Chondrocyte (in vitro differentiated cells): Measurements from ENCODE around the gene ANKRD36. TPM values are rescaled to one million over a fixed set of nuclear protein-coding genes. Genes with fewer than 3 reads are reported as not detected.
"Not testable (repeated sequence)": the region's sequence is repeated elsewhere in the genome, so short reads cannot be mapped to it uniquely, and the experiment has no call there.

Source experiments
- DNase-seq: peaks from one replicate; pipeline ENCODE4 v3.0.0; 2021; ENCODE audit warnings: mixed read lengths, low spot score
- H3K27ac Mint-ChIP-seq: one replicate; pipeline ENCODE4 v1.8.0; 2021; ENCODE audit warnings: mild to moderate bottlenecking, moderate library complexity, mixed read lengths; ENCODE audit not compliant: unreplicated experiment
- H3K27me3 Mint-ChIP-seq: 2 replicates; pipeline ENCODE4 v1.8.0; 2021; ENCODE audit warnings: low read depth, mixed read lengths
- H3K36me3 Mint-ChIP-seq: 2 replicates; pipeline ENCODE4 v1.8.0; 2021; ENCODE audit warnings: low read depth, mixed read lengths
- H3K4me1 Mint-ChIP-seq: 2 replicates; pipeline ENCODE4 v1.8.0; 2021; ENCODE audit warnings: low read depth, mild to moderate bottlenecking, mixed read lengths
- H3K4me3 Mint-ChIP-seq: one replicate; pipeline ENCODE4 v1.8.0; 2021; ENCODE audit warnings: mild to moderate bottlenecking, moderate library complexity, mixed read lengths; ENCODE audit not compliant: unreplicated experiment
- H3K9me3 Mint-ChIP-seq: 2 replicates; pipeline ENCODE4 v1.8.0; 2021; ENCODE audit warnings: low read depth, mixed read lengths
- CTCF ChIP-seq: fragments of 200-600 bp; sonication (generic); IDR thresholded peaks from 2 replicates; pipeline ENCODE4 v1.5.0; 2021; ENCODE audit warnings: antibody characterized with exemption, mild to moderate bottlenecking, moderate library complexity
- total RNA-seq: library from RNA; stranded (reverse); gene quantifications from 3 replicates; pipeline ENCODE4 v1.2.1, GENCODE V29; 2021

Gene ANKRD36
- total RNA-seq, 1 donor from 2014 or later: 20.6 TPM

GRCh38 chr2:97083516-97083915, 29.4 kb upstream of the ANKRD36 start:
- not testable (repeated sequence) for H3K27me3 Mint-ChIP-seq, H3K9me3 Mint-ChIP-seq, DNase-seq, H3K27ac Mint-ChIP-seq, H3K36me3 Mint-ChIP-seq, H3K4me1 Mint-ChIP-seq, H3K4me3 Mint-ChIP-seq

GRCh38 chr2:97085093-97085492, 27.9 kb upstream of the ANKRD36 start:
- not testable (repeated sequence) for H3K9me3 Mint-ChIP-seq, H3K36me3 Mint-ChIP-seq, H3K4me1 Mint-ChIP-seq, DNase-seq, H3K27ac Mint-ChIP-seq, H3K27me3 Mint-ChIP-seq, H3K4me3 Mint-ChIP-seq

GRCh38 chr2:97088706-97089105, 24.2 kb upstream of the ANKRD36 start:
- H3K27ac Mint-ChIP-seq, H3K4me1 Mint-ChIP-seq, H3K4me3 Mint-ChIP-seq, DNase-seq, H3K9me3 Mint-ChIP-seq, H3K27me3 Mint-ChIP-seq, H3K36me3 Mint-ChIP-seq: not testable (repeated sequence)

GRCh38 chr2:97092946-97093345, 20.0 kb upstream of the ANKRD36 start:
- not testable (repeated sequence) for H3K4me1 Mint-ChIP-seq, DNase-seq, H3K9me3 Mint-ChIP-seq, H3K27ac Mint-ChIP-seq, H3K27me3 Mint-ChIP-seq, H3K4me3 Mint-ChIP-seq, H3K36me3 Mint-ChIP-seq

GRCh38 chr2:97093983-97094771, 18.8 kb upstream of the ANKRD36 start:
- H3K4me1 Mint-ChIP-seq, H3K9me3 Mint-ChIP-seq, H3K27ac Mint-ChIP-seq, H3K27me3 Mint-ChIP-seq, DNase-seq, H3K36me3 Mint-ChIP-seq: not testable (repeated sequence)
- peak overlapping the region; percentile 40 for H3K4me3 Mint-ChIP-seq

- DNase-seq, H3K4me1 Mint-ChIP-seq, H3K36me3 Mint-ChIP-seq, H3K27me3 Mint-ChIP-seq: not testable (repeated sequence)
- peak within 1 kb of the TSS; percentile 74 for H3K4me3 Mint-ChIP-seq
- peak within 1 kb of the TSS; percentile 65 for H3K27ac Mint-ChIP-seq
- H3K9me3 Mint-ChIP-seq: peaks cover 14% of the 10 kb centered on the region
Observed at GRCh38 chr2:97094772-97095611, 18.0 kb upstream of the ANKRD36 start, which contains the start of gene FAHD2B. Gene FAHD2B (minus strand): TSS chr2:97094882. CDS start chr2:97091706, 3,176 bp downstream.

- peaks cover 14% of the 10 kb centered on the region for H3K9me3 Mint-ChIP-seq
- H3K4me1 Mint-ChIP-seq: peaks cover 9% of the 10 kb centered on the region
- peak overlapping the region; percentile 74 for H3K4me3 Mint-ChIP-seq
- H3K27me3 Mint-ChIP-seq: peaks cover 2% of the 10 kb centered on the region
- no peak for TF ChIP-seq CTCF
- H3K27ac Mint-ChIP-seq: no peak overlapping the region
- H3K36me3 Mint-ChIP-seq: peaks cover 2% of the 10 kb centered on the region
- no peak for DNase-seq
Observed at GRCh38 chr2:97095661-97096060, 17.3 kb upstream of the ANKRD36 start.

- H3K27ac Mint-ChIP-seq, H3K27me3 Mint-ChIP-seq, H3K4me3 Mint-ChIP-seq, DNase-seq, H3K4me1 Mint-ChIP-seq, H3K36me3 Mint-ChIP-seq: not testable (repeated sequence)
- peaks cover 14% of the 10 kb centered on the region for H3K9me3 Mint-ChIP-seq
Observed at GRCh38 chr2:97098786-97099372, 14.1 kb upstream of the ANKRD36 start.

- H3K27me3 Mint-ChIP-seq: peaks cover 17% of the 10 kb centered on the region
- H3K9me3 Mint-ChIP-seq, DNase-seq, H3K4me1 Mint-ChIP-seq, H3K27ac Mint-ChIP-seq, H3K36me3 Mint-ChIP-seq, H3K4me3 Mint-ChIP-seq: not testable (repeated sequence)
Observed at GRCh38 chr2:97106878-97107277, 6.1 kb upstream of the ANKRD36 start.

- peaks cover 15% of the 10 kb centered on the region for H3K27me3 Mint-ChIP-seq
- not testable (repeated sequence) for H3K4me3 Mint-ChIP-seq, H3K27ac Mint-ChIP-seq, H3K9me3 Mint-ChIP-seq, H3K36me3 Mint-ChIP-seq, DNase-seq, H3K4me1 Mint-ChIP-seq
Observed at GRCh38 chr2:97111246-97111645, 1.7 kb upstream of the ANKRD36 start.
